Duodenal mucosa (tissue), 2 donors: Measurements from ENCODE around the gene BUD23.

ENCODE experiments used
- H3K27ac ChIP-seq: one replicate; pipeline ENCODE4 v1.7.0; 2013; ENCODE audit warnings: low read depth, low read length
- H3K27me3 ChIP-seq, 2 donors: one replicate each; pipeline ENCODE4 v1.7.0; 2013; ENCODE audit warnings: low read length in 2 of 2, control low read depth in 1 of 2; ENCODE audit not compliant: insufficient read depth in 2 of 2, control insufficient read depth in 1 of 2
- H3K36me3 ChIP-seq, 2 donors: one replicate each; pipeline ENCODE4 v1.7.0; 2013; ENCODE audit warnings: low read length in 2 of 2, control low read depth in 1 of 2; ENCODE audit not compliant: insufficient read depth in 2 of 2, control insufficient read depth in 1 of 2
- H3K4me1 ChIP-seq, 2 donors: one replicate each; pipeline ENCODE4 v1.7.0; 2013; ENCODE audit warnings: low read length in 2 of 2, control low read depth in 1 of 2; ENCODE audit not compliant: insufficient read depth in 2 of 2, control insufficient read depth in 1 of 2
- H3K4me3 ChIP-seq, 2 donors: one replicate each; pipeline ENCODE4 v1.7.0; 2013; ENCODE audit warnings: low read length in 2 of 2, low read depth in 1 of 2
- H3K9ac ChIP-seq, 2 donors: one replicate each; pipeline ENCODE4 v1.7.0; 2013; ENCODE audit warnings: low read length in 2 of 2, low read depth in 1 of 2
- H3K9me3 ChIP-seq, 2 donors: one replicate each; pipeline ENCODE4 v1.7.0; 2013; ENCODE audit warnings: low read length in 2 of 2, control low read depth in 1 of 2; ENCODE audit not compliant: control insufficient read depth in 1 of 2

BUD23 gene

DNA sequence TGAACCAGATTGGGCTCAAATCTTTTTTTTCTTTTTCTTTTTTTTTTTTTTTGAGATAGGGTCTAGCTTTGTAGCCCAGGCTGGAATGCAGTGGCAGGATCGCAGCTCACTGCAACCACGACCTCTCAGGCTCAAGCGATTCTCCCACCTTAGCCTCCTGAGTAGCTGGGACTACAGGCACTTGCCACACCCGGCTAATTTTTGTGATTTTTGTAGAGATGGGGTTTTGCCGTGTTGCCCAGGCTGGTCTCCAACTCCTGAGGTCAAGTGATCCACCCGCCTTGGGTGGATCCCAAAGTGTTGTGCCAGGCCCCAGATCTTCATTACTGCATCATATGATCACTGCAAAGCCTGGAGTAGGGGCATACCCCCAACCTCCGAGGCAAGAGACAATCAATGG lies 2.9 kb upstream of the BUD23 start:
- H3K4me1 ChIP-seq: peaks cover 16 to 24% of the 10 kb centered on the region in 2 donors
- H3K36me3 ChIP-seq: peaks cover 0 to 13% of the 10 kb centered on the region in 2 donors
- no peaks in the 10 kb centered on the region for H3K27me3 ChIP-seq
- H3K9me3 ChIP-seq: no peaks in the 10 kb centered on the region
- H3K27ac ChIP-seq: no peak overlapping the region
- no peak overlapping the region for H3K4me3 ChIP-seq
- no peak overlapping the region for H3K9ac ChIP-seq

DNA sequence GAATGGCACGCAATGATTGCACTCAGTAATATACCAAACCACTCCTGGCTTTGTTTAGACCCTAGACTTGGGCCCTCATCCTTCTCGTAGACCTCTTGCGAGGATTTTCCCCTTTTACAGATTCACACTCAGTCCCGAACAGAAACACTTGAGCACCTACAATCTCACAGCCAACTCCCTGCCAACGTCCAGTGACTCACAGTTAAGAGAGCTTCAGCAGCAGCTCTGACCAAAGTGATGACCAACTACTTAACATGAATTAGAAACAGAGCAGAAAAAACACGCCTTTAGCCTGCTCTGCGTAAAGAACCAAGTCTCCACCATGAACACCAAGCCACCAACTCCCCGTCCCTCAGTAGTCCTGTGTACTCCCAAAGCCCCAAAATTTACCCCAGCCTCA lies 2.4 kb upstream of the BUD23 start:
- Histone ChIP-seq H3K36me3 (peaks cover 0 to 13% of the 10 kb centered on the region in 2 donors), H3K9ac (no peak overlapping the region)

DNA sequence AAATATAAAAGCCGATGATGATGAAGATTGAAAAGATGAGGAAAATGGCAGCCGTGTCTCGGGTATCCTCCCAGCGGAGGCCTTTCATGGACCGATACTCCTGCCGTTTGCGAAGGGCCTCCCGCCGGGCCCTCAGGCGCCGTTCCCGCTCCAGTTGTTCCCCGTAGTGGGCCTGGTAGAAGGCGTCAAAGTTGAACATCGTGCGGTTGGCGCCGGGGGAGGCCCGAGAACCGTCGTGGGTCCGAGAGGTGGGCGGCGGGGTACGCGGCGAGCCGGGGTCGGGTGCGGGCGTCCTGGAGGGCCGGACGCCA lies 697 bp upstream of the BUD23 start:
- peaks cover 16 to 24% of the 10 kb centered on the region in 2 donors for H3K4me1 ChIP-seq
- peak overlapping the region; percentile 87 to 90 for H3K9ac ChIP-seq
- no peaks in the 10 kb centered on the region for H3K9me3 ChIP-seq
- peak overlapping the region; percentile 71 for H3K27ac ChIP-seq
- peaks cover 5 to 26% of the 10 kb centered on the region in 2 donors for H3K36me3 ChIP-seq
- H3K4me3 ChIP-seq: peak overlapping the region; percentile 91 to 99
- no peaks in the 10 kb centered on the region for H3K27me3 ChIP-seq

More for the DNA sequence above, 2.4 kb upstream of the BUD23 start:
- Histone ChIP-seq H3K27me3 (no peaks in the 10 kb centered on the region), H3K4me1 (peaks cover 16 to 24% of the 10 kb centered on the region in 2 donors), H3K27ac (no peak overlapping the region), H3K9me3 (no peaks in the 10 kb centered on the region), H3K4me3 (peak overlapping the region in 1 of 2 donors; percentile 99)

DNA sequence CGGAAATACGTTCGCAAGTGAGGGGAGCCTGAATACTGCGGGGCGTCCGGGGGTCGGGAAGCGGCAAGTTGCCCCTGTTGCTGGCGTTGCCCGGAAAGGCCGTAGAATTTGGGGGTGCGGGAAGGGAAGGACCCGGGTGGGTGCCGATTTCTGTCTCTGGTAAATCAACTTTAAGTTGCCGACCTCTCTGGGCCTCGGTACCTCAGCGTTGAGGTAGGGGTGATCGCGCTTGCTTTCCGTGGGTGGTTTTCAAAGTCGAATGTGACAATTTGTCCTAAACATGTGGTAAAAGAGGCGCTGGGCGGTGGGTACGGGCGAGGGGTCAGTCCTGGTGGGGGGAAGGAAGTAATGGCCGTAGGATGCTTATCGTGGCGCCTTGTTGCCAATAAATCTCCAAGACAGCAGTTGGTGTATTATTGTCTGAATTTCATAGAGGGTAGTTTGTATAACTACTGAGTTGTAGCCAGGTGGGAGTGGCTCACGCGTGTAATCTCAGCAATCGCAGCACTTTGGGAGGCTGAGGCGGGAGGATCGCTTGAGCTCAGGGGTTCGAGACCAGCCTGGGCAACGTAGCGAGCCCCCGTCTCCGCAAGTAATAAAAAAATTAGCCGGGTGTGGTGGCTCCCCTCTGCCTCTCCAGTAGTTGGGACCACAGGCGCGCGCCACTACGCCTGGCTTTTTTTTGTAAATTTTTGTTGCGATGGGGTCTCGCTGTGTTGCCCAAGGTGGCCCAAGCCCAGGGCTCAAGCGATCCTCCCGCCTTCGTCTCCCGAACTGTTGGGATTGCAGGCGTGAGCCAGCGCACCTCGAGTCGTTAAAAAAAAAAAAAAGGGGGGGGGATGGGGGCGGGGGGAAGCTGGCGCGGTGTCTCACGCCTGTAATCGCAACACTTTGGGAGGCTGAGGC lies 644 bp downstream of the BUD23 start:
- no peaks in the 10 kb centered on the region for H3K27me3 ChIP-seq
- H3K4me3 ChIP-seq: peak overlapping the region; percentile 91 to 99
- H3K9ac ChIP-seq: peak overlapping the region; percentile 59 to 87
- peaks cover 8 to 26% of the 10 kb centered on the region in 2 donors for H3K36me3 ChIP-seq
- H3K4me1 ChIP-seq: peaks cover 16 to 24% of the 10 kb centered on the region in 2 donors
- no peaks in the 10 kb centered on the region for H3K9me3 ChIP-seq
- peak overlapping the region; percentile 71 for H3K27ac ChIP-seq

DNA sequence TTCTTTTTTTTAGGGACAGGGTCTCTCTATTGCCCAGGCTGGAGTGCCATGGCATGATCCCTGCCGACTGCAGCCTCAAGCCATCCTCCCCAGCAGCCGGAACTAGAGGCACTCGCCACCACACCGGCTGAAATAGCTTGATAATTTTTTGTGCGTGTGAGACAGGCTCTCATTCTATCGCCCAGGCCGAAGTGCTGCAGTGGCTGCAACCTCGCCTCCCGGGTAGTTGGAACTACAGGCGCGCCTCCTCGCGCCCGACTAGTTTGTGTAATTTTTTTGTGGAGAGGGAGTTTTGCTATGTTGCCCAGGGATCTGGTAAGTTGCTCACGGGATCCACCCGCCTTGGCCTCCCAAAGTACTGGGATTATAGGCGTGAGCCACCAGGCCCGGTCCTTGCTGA lies 1.9 kb downstream of the BUD23 start:
- no peaks in the 10 kb centered on the region for H3K27me3 ChIP-seq
- H3K9ac ChIP-seq: no peak overlapping the region
- no peak overlapping the region for H3K4me3 ChIP-seq
- no peaks in the 10 kb centered on the region for H3K9me3 ChIP-seq
- peaks cover 16 to 24% of the 10 kb centered on the region in 2 donors for H3K4me1 ChIP-seq
- peaks cover 11 to 34% of the 10 kb centered on the region in 2 donors for H3K36me3 ChIP-seq
- H3K27ac ChIP-seq: no peak overlapping the region

DNA sequence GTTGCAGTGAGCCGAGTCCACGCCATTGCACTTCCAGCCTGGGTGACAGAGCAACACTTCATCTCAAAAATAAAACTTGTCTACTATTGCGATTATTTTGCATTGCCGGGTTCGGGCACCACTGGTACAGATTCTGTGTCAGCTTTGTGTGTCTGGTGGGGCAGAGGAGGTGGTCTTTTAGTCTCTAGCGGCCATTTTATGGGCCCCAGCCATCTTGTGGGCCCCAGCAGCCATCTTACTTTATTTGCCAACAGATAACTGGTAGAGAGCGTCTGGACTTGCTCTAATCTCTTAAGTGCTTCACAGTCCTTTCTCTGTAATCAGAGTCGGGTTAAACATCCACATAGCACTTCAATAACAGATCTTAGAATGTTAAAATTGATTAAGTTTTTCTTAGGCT lies 4.9 kb downstream of the BUD23 start:
- Histone ChIP-seq H3K36me3 (peaks cover 25 to 64% of the 10 kb centered on the region in 2 donors), H3K4me3 (no peak overlapping the region), H3K27ac (no peak overlapping the region), H3K9me3 (no peaks in the 10 kb centered on the region), H3K4me1 (peaks cover 0 to 4% of the 10 kb centered on the region in 2 donors), H3K27me3 (no peaks in the 10 kb centered on the region), H3K9ac (no peak overlapping the region)

DNA sequence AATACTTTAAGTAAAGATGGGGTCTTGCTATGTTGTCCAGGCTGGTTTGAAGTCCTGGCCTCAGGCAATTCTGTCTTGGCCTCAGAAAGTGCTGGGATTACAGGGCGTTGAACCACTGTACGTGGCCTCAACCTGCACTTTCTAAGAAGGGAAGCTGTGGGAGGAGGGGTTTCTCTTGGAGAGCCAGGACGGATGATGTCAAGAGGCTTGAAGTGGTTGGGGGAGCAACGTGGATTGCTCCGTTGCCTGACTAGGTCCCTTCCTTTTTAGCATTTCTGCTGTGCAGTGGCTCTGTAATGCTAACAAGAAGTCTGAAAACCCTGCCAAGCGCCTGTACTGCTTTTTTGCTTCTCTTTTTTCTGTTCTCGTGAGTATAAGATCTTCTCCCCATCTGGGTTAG lies 7.2 kb downstream of the BUD23 start:
- no peak overlapping the region for H3K27ac ChIP-seq
- no peak overlapping the region for H3K4me3 ChIP-seq
- no peaks in the 10 kb centered on the region for H3K9me3 ChIP-seq
- H3K27me3 ChIP-seq: no peaks in the 10 kb centered on the region
- peaks cover 38 to 87% of the 10 kb centered on the region in 2 donors for H3K36me3 ChIP-seq
- H3K4me1 ChIP-seq: no peaks in the 10 kb centered on the region
- H3K9ac ChIP-seq: no peak overlapping the region

DNA sequence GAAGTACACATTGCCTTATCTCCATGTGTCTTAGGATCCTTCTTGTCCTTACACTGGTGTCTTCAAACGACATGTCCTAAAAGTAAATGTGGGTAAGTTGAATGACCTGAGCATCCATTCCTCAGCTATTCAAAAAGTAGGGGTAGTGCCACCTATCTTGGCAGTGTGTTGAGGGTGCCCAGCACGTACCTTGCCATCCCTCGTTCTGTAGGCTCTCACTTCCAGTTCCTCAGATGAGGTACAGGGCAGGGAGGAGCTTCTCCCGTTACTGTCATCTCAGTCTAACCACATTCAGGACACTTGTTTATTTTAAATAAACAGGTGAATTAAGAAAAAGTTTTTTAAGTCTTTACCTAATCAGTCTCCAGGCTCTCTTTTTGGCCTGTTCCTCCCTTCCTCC lies 13.0 kb downstream of the BUD23 start:
- H3K36me3 ChIP-seq: peaks cover 42 to 76% of the 10 kb centered on the region in 2 donors

DNA sequence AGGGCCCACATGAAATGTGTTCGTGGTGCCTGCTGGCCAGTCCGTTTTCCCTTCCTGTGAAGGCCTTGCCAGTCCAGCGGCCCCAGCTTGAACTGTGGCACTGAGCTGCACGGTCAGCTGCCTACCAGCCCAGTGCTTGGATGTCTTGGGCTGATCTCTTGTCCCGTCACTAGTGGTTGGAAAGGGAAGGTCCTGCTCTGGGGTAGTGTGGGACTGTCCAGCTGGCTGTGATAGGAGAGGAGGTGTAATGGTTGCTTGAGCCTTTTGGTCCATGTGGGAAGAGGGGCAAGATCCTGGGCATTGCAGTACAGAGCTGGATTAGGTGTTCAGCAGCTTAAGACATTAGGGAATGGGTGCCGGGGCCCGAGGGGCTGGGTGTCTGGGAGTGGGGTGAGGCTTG lies 15.0 kb downstream of the BUD23 start:
- Histone ChIP-seq H3K9ac (no peak overlapping the region), H3K4me1 (peaks cover 13 to 16% of the 10 kb centered on the region in 2 donors), H3K36me3 (peaks cover 27 to 56% of the 10 kb centered on the region in 2 donors), H3K9me3 (no peaks in the 10 kb centered on the region), H3K27me3 (no peaks in the 10 kb centered on the region), H3K27ac (no peak overlapping the region), H3K4me3 (no peak overlapping the region)

More for the DNA sequence above, 13.0 kb downstream of the BUD23 start:
- Histone ChIP-seq H3K4me3 (no peak overlapping the region), H3K9me3 (no peaks in the 10 kb centered on the region), H3K27ac (no peak overlapping the region), H3K27me3 (no peaks in the 10 kb centered on the region), H3K4me1 (no peaks in the 10 kb centered on the region), H3K9ac (no peak overlapping the region)

DNA sequence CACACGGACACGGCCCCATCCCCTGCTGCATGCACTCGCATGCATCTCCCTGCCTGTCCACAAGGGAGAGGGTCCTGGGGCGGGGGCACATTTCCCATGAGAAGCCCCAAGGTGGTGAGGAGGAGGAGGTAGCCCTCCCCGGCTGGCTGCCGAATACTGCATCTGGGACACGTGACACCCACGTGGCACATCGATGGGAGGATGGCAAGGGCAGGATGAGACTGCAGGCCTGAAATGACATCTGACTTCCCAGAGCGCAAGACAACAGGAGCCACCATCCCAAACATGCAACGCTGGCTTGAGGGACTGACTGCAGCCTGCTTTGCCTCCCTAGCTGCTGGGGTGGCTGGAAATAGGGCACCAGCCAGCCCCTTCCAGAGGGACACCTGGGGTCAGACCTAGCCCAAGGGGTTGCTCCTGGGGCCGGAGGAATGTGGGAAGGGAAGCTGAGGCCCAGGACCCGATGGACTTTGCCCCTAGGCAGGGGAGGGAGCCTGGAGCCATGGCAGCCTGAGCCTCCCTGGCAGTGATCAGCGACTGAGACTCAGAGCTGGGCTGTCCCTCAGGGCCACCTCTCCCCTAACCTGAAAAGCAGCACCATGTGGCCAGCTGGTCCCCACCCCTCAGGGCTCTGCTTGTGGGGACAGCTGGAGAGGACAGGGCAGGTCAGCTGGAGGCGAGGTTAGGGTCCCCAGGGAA lies 16.1 kb downstream of the BUD23 start:
- peaks cover 17 to 45% of the 10 kb centered on the region in 2 donors for H3K36me3 ChIP-seq
- no peak overlapping the region for H3K27ac ChIP-seq
- H3K4me1 ChIP-seq: peaks cover 18 to 21% of the 10 kb centered on the region in 2 donors
- H3K4me3 ChIP-seq: no peak overlapping the region
- H3K27me3 ChIP-seq: no peaks in the 10 kb centered on the region
- no peak overlapping the region for H3K9ac ChIP-seq
- H3K9me3 ChIP-seq: no peaks in the 10 kb centered on the region
